ENCODE measurements around the gene MS4A15.
"Not testable (repeated sequence)": the region's sequence is repeated elsewhere in the genome, so short reads cannot be mapped to it uniquely, and the experiment has no call there.

MS4A15 gene

DNA sequence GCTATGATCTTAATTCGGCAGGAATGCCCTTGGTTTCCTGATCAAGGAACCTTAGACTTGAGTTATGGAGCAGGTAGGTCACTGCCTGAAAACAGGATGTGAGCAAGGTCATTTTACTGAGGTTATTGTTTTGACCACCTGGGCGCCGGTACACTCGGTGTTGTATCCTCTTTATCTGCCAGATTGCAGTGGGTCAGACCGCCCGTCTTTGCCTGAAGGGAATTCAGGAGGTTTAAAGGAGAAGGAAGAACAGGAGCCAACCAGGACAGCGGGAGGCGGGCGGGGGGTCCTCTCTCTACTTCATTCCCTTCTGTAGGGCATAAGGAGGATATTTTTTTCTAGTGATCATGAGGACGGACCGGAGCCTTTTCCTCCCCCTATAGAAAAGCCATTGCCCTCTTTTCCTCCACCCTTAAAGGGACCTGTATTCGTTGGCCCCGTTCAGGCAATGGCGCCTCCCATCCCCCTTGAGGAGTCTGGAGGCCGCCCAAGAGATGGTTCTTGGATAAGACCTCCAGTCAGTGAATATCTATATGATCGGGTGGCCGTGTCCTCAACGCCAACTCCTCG lies 649 bp downstream of the MS4A15 start:
- TF ChIP-seq, protein P1, sequence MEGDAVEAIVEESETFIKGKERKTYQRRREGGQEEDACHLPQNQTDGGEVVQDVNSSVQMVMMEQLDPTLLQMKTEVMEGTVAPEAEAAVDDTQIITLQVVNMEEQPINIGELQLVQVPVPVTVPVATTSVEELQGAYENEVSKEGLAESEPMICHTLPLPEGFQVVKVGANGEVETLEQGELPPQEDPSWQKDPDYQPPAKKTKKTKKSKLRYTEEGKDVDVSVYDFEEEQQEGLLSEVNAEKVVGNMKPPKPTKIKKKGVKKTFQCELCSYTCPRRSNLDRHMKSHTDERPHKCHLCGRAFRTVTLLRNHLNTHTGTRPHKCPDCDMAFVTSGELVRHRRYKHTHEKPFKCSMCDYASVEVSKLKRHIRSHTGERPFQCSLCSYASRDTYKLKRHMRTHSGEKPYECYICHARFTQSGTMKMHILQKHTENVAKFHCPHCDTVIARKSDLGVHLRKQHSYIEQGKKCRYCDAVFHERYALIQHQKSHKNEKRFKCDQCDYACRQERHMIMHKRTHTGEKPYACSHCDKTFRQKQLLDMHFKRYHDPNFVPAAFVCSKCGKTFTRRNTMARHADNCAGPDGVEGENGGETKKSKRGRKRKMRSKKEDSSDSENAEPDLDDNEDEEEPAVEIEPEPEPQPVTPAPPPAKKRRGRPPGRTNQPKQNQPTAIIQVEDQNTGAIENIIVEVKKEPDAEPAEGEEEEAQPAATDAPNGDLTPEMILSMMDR (IDR thresholded peaks at IDR 0.05; ENCODE audit: low read depth, low read length, missing control alignments): no peak
- Histone ChIP-seq H3K27ac (no peak overlapping the region), H3K27me3 (replicated peaks) (peaks cover 2% of the 10 kb centered on the region), H3K36me3 (replicated peaks) (no peaks in the 10 kb centered on the region), H3K4me3 (ENCODE audit: low read depth, low read length) (no peak overlapping the region)
- no peak for DNase-seq
- in situ Hi-C loops (cut with HindIII; ENCODE audit: low pct_ligation_motif_present, low sequenced_read_pairs): no loop called here

GRCh38 chr11:60758671-60759070 lies 2.0 kb downstream of the MS4A15 start:
- DNase-seq; H3K36me3 ChIP-seq (replicated peaks); in situ Hi-C loops (cut with HindIII; ENCODE audit: low pct_ligation_motif_present, low sequenced_read_pairs): not testable (repeated sequence)

GRCh38 chr11:60759438-60760225 lies 3.0 kb downstream of the MS4A15 start:
- DNase-seq; H3K36me3 ChIP-seq (replicated peaks); in situ Hi-C loops (cut with HindIII; ENCODE audit: low pct_ligation_motif_present, low sequenced_read_pairs); H3K27me3 ChIP-seq (replicated peaks); H3K27ac ChIP-seq; H3K4me3 ChIP-seq (ENCODE audit: low read depth, low read length): not testable (repeated sequence)

More at GRCh38 chr11:60758671-60759070, 2.0 kb downstream of the MS4A15 start:
- not testable (repeated sequence) for H3K27me3 ChIP-seq (replicated peaks); H3K27ac ChIP-seq; H3K4me3 ChIP-seq (ENCODE audit: low read depth, low read length)

DNA sequence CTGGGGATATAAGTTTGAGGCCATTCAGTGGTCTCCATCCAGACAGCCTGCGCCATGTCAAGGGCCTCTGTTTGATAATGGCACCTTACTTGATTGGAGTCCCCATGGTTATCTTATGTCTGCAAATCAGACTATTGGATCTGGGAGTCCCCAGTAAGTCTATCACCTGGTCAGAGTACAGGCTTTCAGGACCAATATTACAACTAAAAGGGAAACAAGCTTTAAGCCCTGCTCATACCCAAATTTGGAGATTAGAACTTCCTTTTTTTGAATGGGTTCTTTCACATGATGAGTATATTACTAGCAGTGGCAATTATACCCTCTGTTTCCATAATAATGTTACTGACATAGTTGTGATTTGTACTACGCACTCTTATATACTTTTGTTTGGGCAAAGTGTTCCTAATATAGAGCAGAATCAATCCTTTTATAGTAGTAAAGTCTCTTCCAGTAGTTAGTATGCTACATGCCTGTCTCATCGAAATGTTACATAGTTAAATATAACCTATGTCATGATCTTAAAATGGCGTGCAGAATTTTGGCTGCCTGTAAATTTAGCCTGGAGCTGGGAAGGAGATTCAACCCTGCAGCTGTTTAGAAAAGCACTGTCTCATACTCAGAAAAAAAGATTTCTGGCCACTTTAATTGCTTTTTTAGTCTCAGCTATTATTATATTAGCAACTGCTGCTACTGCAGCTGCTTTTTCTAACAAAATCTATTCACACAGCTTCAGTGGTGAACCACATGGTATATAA lies 4.9 kb downstream of the MS4A15 start:
- no peaks in the 10 kb centered on the region for H3K36me3 ChIP-seq (replicated peaks)
- in situ Hi-C loops (cut with HindIII; ENCODE audit: low pct_ligation_motif_present, low sequenced_read_pairs): no loop called here
- TF ChIP-seq, protein P1 (IDR thresholded peaks at IDR 0.05; ENCODE audit: low read depth, low read length, missing control alignments): no peak
- DNase-seq: no peak
- H3K27me3 ChIP-seq (replicated peaks): peaks cover 4% of the 10 kb centered on the region
- H3K27ac ChIP-seq: no peak overlapping the region
- no peak overlapping the region for H3K4me3 ChIP-seq (ENCODE audit: low read depth, low read length)

DNA sequence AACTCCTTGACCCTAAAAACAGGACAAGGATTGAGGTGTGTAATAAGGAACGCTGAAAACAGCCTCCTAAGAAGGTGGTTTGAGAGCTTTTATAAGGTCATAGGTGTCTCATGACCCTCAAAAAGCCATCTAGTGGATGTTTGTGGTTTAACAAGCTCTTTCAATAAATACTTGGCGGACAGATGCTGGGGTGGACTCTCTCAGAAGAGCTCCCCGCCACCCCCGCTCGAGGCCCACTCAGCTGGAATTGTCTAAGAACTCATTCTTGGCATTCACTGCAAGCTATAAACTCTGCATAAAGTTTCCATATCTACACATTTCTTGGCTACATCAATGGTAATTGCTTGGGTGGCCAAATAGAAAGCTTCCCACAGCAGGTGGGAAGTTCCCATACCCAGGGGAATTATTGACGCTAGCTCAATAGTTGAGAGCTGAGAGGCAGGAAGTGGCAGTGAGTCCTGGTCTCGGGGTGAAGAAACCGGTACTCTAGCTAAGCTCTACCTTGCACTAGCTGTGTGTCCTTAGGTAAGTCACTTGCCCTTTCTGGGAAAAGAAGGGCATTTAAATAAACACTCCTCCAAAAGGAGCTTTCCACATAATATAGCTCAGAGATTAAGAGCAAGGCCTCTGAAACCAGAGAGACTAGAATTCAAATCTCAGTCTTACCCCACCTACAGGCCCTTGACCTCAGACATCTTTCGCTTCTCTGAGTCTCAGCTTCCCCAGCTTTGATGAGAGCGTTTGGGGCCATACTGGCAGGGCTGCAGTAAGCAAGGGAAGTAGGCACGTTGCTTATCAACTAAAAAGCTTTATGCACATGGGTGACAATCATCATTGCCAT lies 6.4 kb downstream of the MS4A15 start:
- in situ Hi-C loops (cut with HindIII; ENCODE audit: low pct_ligation_motif_present, low sequenced_read_pairs): no loop called here
- no peak overlapping the region for H3K4me3 ChIP-seq (ENCODE audit: low read depth, low read length)
- no peaks in the 10 kb centered on the region for H3K36me3 ChIP-seq (replicated peaks)
- peaks cover 4% of the 10 kb centered on the region for H3K27me3 ChIP-seq (replicated peaks)
- H3K27ac ChIP-seq: no peak overlapping the region
- DNase-seq: no peak
- TF ChIP-seq, protein P1 (IDR thresholded peaks at IDR 0.05; ENCODE audit: low read depth, low read length, missing control alignments): peak; percentile 24

GRCh38 chr11:60763692-60764369 lies 7.2 kb downstream of the MS4A15 start:
- TF ChIP-seq, protein P1 (IDR thresholded peaks at IDR 0.05; ENCODE audit: low read depth, low read length, missing control alignments): no peak
- Histone ChIP-seq H3K27ac (no peak overlapping the region), H3K27me3 (replicated peaks) (peaks cover 2% of the 10 kb centered on the region), H3K36me3 (replicated peaks) (no peaks in the 10 kb centered on the region), H3K4me3 (ENCODE audit: low read depth, low read length) (no peak overlapping the region)
- no peak for DNase-seq
- in situ Hi-C loops (cut with HindIII; ENCODE audit: low pct_ligation_motif_present, low sequenced_read_pairs): no loop called here

Measured in brain microvascular endothelial cell (primary cell).